HG03108 (cell line): ENCODE data around the gene FGF11.

ENCODE experiments used
- ATAC-seq: cut with Tn5 transposase; IDR thresholded peaks from one replicate; pipeline ENCODE4 v1.9.1; 2021; ENCODE audit warnings: moderate library complexity; ENCODE audit not compliant: unreplicated experiment

FGF11 gene

GRCh38 chr17:7429722-7430121, 9.6 kb upstream of the FGF11 start:
- no peak for ATAC-seq

- ATAC-seq: no peak
These were observed 8.1 kb upstream of the FGF11 start for GRCh38 chr17:7431231-7431630.

DNA sequence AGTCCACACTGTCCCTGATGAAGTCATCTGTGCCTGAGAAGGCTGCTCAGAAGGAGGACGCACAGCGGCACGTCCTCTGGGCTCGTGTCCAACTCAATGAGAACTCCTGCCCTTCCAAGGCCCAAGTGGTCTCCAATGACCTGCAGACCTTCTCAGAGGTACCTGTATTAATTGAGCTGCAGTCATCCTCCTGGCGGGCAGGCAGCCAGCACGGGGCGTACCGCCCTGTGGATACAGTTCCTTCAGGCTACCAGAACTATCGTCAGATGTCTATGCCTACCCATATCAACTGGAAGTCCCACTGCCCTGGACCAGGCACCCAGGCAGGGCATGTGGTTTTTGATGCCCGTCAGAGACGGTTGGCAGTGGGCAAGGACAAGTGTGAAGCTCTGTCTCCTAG, 7.0 kb upstream of the FGF11 start:
- no peak for ATAC-seq

DNA sequence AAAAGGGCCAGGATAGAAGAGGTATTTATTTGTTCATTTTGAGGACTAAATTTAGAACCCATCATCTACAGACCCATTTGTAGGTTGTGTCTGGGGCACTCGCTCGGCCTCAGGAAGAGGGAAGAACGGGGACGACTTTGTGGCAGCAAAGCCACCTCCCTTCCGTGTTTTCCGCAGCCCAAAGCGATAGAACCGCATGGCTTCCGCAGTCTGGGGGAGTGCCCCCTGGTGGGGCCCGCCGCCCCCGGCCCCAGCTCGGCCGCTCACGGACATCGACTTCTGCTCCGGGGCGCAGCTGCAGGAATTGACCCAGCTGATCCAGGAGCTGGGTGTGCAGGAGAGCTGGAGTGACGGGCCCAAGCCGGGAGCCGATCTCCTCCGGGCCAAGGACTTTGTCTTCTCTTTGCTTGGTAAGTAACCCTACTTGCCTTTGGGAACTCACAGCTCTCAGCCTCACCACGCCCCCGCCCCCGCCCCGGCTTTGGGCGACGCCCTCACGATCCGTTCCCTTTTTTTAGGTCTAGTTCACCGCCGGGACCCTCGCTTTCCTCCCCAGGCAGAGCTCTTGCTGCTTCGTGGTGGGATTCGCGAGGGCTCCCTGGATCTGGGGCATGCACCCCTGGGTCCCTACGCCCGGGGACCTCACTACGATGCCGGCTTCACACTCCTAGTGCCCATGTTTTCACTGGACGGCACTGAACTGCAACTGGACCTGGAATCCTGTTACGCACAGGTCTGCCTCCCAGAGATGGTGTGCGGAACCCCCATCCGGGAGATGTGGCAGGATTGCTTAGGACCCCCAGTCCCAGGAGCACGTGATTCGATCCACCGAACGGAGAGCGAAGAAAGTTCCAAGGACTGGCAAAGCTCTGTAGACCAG, 3.4 kb upstream of the FGF11 start:
- ATAC-seq: peak; percentile 13

- peak; percentile 39 for ATAC-seq
These were observed 2.5 kb upstream of the FGF11 start for GRCh38 chr17:7436556-7437368.

- no peak for ATAC-seq
These were observed 1.9 kb upstream of the FGF11 start for GRCh38 chr17:7437369-7437863.

- no peak for ATAC-seq
These were observed 1.2 kb upstream of the FGF11 start for GRCh38 chr17:7437950-7438614.

- no peak for ATAC-seq
These were observed 454 bp upstream of the FGF11 start for GRCh38 chr17:7438656-7439460.

- no peak for ATAC-seq
These were observed 961 bp downstream of the FGF11 start for GRCh38 chr17:7440113-7440833.

DNA sequence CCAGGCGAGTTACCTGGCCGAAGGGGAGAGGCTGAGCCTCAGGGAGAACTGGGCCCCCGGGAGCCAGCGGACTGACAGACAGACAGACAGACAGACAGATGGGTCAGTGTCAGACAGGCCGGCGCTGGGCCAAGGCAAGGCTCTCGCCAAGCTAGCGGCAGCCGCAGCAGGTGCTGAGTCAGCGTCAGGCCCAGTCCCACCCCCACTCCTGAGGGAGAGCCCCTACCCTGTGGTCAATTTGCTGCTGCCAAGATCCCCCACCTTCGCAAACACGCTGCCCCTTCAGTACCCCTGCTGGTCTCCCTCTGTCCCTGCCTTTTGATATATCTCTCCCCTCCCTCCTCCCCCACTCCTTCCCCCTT, 1.5 kb downstream of the FGF11 start:
- no peak for ATAC-seq

- no peak for ATAC-seq
These were observed 2.0 kb downstream of the FGF11 start for GRCh38 chr17:7441266-7441665.

GRCh38 chr17:7442142-7442541, 2.8 kb downstream of the FGF11 start:
- ATAC-seq: no peak

- no peak for ATAC-seq
These were observed 4.5 kb downstream of the FGF11 start for GRCh38 chr17:7443499-7444485.

- ATAC-seq: peak; percentile 48
These were observed 5.6 kb downstream of the FGF11 start, which contains the start of gene CHRNB1 for GRCh38 chr17:7444682-7445618. Gene CHRNB1 (plus strand): TSS chr17:7445061. CDS start chr17:7445128, 67 bp downstream.

GRCh38 chr17:7445619-7445968, 6.3 kb downstream of the FGF11 start:
- peak; percentile 23 for ATAC-seq

DNA sequence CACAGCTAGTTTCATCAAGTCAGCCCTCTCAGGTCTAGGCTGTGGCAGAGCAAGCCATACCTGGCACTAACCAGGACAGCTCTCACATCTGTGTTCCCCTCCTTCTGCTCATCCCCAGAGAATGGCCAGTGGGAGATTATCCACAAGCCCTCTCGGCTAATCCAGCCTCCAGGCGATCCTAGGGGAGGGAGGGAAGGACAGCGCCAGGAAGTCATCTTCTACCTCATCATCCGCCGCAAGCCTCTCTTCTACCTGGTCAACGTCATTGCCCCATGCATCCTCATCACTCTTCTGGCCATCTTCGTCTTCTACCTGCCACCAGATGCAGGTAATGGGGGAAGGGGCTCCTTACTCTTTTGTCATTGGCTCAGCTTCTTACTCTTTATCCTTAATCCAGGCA, 9.1 kb downstream of the FGF11 start:
- ATAC-seq: no peak

DNA sequence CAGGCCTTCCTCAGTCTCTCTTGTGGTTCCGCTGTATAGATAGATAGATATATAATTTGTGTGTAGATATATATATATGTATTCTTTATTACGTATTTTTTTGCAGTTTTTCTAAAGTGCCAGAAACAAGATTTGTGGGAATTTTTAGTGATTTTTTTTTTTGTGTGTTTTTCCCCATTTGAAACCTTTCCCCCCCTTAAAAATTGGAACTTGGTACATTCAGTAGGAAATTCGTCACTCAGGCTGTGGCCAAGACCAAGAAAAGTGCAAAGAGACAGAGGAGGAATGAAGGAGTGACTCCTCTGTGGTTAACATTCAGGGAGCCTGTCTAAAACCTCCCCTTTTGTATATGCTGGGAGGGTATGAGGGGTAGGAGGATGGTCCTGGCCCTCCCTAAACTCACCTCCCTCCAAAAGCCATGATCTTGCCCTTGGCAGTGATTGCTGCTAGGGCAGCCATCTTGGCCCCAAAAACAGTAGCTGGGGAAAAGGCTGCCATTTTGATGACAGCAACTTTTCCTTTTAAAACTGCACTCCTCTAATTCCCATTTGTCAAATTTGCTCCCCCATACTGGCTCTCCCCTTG, 20.7 kb downstream of the FGF11 start:
- ATAC-seq: no peak
